ENCODE results near the gene TRPM5.

Gene TRPM5

DNA sequence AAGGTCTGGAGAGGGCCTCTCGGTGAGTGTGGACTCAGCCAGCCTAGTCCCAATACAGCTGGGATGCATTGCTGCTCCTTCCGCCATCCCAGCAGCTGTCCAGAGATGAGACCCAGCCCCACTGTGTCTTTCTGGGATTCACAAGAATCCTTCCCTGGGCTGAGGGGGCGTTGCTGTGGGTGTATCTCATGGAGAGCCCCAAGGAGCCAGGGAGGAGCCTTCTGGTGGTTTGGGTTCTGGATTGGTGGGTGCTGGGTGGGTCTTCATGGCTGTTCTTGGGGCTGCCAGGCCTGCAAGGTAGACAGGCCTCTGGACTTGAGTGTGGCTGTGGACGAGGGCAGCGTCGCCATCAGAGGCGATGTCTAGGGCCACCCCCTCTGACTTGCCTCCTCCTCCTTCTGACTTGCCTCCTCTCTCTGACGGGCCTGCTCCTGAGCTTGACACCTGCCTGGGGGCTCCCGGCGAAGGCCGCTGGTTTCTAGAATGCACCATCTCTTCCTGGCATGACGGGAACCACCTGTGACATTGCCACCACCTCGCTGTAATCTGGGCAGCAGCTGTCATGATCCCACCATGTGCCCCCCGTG, 17.7 kb upstream of the TRPM5 start:
- H2AFZ ChIP-seq (ENCODE audit: low read depth, low read length, severe bottlenecking): no peak overlapping the region
- no peaks in the 10 kb centered on the region for H3K27me3 ChIP-seq (ENCODE audit: low read length)
- TF ChIP-seq EZH2phosphoT487 (conservative IDR thresholded peaks at IDR 0.05; ENCODE audit: low read length): no peak
- TF ChIP-seq, protein P1, sequence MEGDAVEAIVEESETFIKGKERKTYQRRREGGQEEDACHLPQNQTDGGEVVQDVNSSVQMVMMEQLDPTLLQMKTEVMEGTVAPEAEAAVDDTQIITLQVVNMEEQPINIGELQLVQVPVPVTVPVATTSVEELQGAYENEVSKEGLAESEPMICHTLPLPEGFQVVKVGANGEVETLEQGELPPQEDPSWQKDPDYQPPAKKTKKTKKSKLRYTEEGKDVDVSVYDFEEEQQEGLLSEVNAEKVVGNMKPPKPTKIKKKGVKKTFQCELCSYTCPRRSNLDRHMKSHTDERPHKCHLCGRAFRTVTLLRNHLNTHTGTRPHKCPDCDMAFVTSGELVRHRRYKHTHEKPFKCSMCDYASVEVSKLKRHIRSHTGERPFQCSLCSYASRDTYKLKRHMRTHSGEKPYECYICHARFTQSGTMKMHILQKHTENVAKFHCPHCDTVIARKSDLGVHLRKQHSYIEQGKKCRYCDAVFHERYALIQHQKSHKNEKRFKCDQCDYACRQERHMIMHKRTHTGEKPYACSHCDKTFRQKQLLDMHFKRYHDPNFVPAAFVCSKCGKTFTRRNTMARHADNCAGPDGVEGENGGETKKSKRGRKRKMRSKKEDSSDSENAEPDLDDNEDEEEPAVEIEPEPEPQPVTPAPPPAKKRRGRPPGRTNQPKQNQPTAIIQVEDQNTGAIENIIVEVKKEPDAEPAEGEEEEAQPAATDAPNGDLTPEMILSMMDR (IDR thresholded peaks at IDR 0.05; ENCODE audit: insufficient read depth, low read length, poor library complexity, severe bottlenecking): no peak
- no peak overlapping the region for H3K4me3 ChIP-seq (ENCODE audit: insufficient read depth, low read length, poor library complexity, severe bottlenecking)
- H3K9ac ChIP-seq (ENCODE audit: low read length): peak overlapping the region; percentile 48; the same call in 1 of the 2 replicates
- no peaks in the 10 kb centered on the region for H3K36me3 ChIP-seq (ENCODE audit: low read length)
- no peaks in the 10 kb centered on the region for H3K9me2 ChIP-seq (replicated peaks; ENCODE audit: insufficient read depth, low read length)
- H4K20me1 ChIP-seq (ENCODE audit: low read depth, low read length): no peaks in the 10 kb centered on the region
- no peaks in the 10 kb centered on the region for H3K9me3 ChIP-seq (ENCODE audit: insufficient read depth, low read length)
- H3K4me2 ChIP-seq (ENCODE audit: low read depth, low read length, poor library complexity, severe bottlenecking): peak overlapping the region; percentile 55
- no peaks in the 10 kb centered on the region for H3K79me2 ChIP-seq (ENCODE audit: insufficient read depth, low read length)
- H3K27ac ChIP-seq (ENCODE audit: low read depth, low read length): peak overlapping the region; percentile 95
- H3F3A ChIP-seq (ENCODE audit: insufficient read depth): peaks cover 41% of the 10 kb centered on the region

- no peak for TF ChIP-seq EZH2phosphoT487 (conservative IDR thresholded peaks at IDR 0.05; ENCODE audit: low read length)
- TF ChIP-seq, protein P1 (IDR thresholded peaks at IDR 0.05; ENCODE audit: insufficient read depth, low read length, poor library complexity, severe bottlenecking): no peak
- Histone ChIP-seq H3K36me3 (ENCODE audit: low read length) (no peaks in the 10 kb centered on the region), H3F3A (ENCODE audit: insufficient read depth) (peaks cover 41% of the 10 kb centered on the region), H3K4me2 (ENCODE audit: low read depth, low read length, poor library complexity, severe bottlenecking) (peak overlapping the region; percentile 55), H3K79me2 (ENCODE audit: insufficient read depth, low read length) (no peaks in the 10 kb centered on the region), H3K9ac (ENCODE audit: low read length) (peak overlapping the region; percentile 48), H3K9me3 (ENCODE audit: insufficient read depth, low read length) (no peaks in the 10 kb centered on the region), H2AFZ (ENCODE audit: low read depth, low read length, severe bottlenecking) (no peak overlapping the region), H4K20me1 (ENCODE audit: low read depth, low read length) (no peaks in the 10 kb centered on the region), H3K27ac (ENCODE audit: low read depth, low read length) (peak overlapping the region; percentile 95), H3K9me2 (replicated peaks; ENCODE audit: insufficient read depth, low read length) (no peaks in the 10 kb centered on the region), H3K27me3 (ENCODE audit: low read length) (no peaks in the 10 kb centered on the region), H3K4me3 (ENCODE audit: insufficient read depth, low read length, poor library complexity, severe bottlenecking) (peak overlapping the region; percentile 9)
Measured at GRCh38 chr11:2461253-2461955, 17.1 kb upstream of the TRPM5 start.

DNA sequence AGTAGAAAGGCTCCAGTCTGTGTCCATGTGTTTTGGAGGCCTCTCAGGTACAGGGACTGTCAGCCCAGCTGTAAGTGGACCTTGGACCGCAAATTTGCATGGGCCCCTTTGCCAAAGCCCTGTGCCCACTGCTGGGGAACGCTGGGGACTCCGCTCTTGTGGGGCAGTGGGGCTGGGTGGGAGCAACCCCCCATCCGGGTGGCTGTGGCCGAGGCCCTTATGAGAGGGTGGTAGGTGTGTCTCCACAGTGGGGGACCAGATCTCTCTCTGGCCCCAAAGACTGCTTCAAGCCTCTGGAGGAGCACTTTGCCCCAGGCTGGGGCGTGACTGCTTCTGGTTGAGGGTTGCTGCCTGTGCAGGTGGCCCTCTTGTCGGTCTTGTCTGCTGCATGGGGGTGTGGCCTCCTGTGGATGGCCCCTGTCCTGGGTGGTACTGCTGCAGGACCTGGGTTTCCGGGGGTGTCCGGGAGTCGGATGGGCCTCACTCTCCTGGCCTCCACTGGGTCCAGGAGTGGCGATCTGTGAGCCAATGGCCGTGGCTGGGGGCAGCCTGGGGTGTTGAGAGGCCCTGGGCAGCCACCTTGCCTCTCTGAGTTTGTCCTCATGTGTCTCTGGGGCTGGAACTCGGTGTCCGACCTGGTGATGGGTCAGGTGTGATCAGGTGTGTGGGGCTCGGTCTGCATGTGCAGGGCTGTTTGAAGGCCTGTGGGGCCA, 16.4 kb upstream of the TRPM5 start:
- Histone ChIP-seq H3K36me3 (ENCODE audit: low read length) (no peaks in the 10 kb centered on the region), H3K4me3 (ENCODE audit: insufficient read depth, low read length, poor library complexity, severe bottlenecking) (no peak overlapping the region), H2AFZ (ENCODE audit: low read depth, low read length, severe bottlenecking) (no peak overlapping the region), H3K9me3 (ENCODE audit: insufficient read depth, low read length) (no peaks in the 10 kb centered on the region), H3K9me2 (replicated peaks; ENCODE audit: insufficient read depth, low read length) (no peaks in the 10 kb centered on the region), H3K4me2 (ENCODE audit: low read depth, low read length, poor library complexity, severe bottlenecking) (peak overlapping the region; percentile 55), H3F3A (ENCODE audit: insufficient read depth) (peaks cover 41% of the 10 kb centered on the region), H3K27ac (ENCODE audit: low read depth, low read length) (peak overlapping the region; percentile 95), H3K9ac (ENCODE audit: low read length) (peak overlapping the region; percentile 48), H3K79me2 (ENCODE audit: insufficient read depth, low read length) (no peaks in the 10 kb centered on the region), H3K27me3 (ENCODE audit: low read length) (no peaks in the 10 kb centered on the region), H4K20me1 (ENCODE audit: low read depth, low read length) (no peaks in the 10 kb centered on the region)
- TF ChIP-seq, protein P1 (IDR thresholded peaks at IDR 0.05; ENCODE audit: insufficient read depth, low read length, poor library complexity, severe bottlenecking): no peak
- TF ChIP-seq EZH2phosphoT487 (conservative IDR thresholded peaks at IDR 0.05; ENCODE audit: low read length): no peak

Data from SU-DHL-6 (cell line).